ENCODE measurements around the gene NMNAT3.

NMNAT3 gene

DNA sequence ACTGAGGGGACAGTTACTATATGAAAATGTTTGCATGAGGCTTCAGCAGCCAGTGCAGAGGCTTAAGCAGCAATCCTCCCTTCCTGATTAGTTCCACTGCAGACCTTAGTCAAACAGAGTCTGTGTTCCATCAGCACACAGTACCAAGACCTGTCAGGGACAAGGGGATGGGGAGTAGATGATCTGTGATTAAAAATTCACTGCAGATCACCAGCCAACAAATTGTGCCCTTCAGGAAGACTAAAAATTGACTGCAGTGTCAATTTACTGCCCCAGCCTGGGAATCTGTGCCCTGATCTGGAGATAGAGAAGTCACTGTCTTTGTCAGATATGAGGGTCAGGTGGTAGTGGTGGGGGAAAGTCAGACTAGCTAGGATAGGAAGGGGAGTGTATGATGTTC, 13.8 kb upstream of the NMNAT3 start:
- H3K4me1 ChIP-seq (ENCODE audit: insufficient read depth, low read length, poor library complexity, severe bottlenecking), result no peaks in the 10 kb centered on the region
- no peaks in the 10 kb centered on the region for H3K9me3 ChIP-seq (ENCODE audit: insufficient read depth, low read depth, low read length)
- no peaks in the 10 kb centered on the region for H3K27me3 ChIP-seq (ENCODE audit: insufficient read depth, low read length, poor library complexity, severe bottlenecking)
- no peaks in the 10 kb centered on the region for H3K9me2 ChIP-seq (replicated peaks; ENCODE audit: low read depth, low read length)
- H3F3A ChIP-seq (ENCODE audit: low read depth), result no peaks in the 10 kb centered on the region
- no peaks in the 10 kb centered on the region for H3K79me2 ChIP-seq (ENCODE audit: insufficient read depth, low read length)
- no peak overlapping the region for H3K9ac ChIP-seq (ENCODE audit: low read depth, low read length, poor library complexity, severe bottlenecking)
- TF ChIP-seq, protein P1, sequence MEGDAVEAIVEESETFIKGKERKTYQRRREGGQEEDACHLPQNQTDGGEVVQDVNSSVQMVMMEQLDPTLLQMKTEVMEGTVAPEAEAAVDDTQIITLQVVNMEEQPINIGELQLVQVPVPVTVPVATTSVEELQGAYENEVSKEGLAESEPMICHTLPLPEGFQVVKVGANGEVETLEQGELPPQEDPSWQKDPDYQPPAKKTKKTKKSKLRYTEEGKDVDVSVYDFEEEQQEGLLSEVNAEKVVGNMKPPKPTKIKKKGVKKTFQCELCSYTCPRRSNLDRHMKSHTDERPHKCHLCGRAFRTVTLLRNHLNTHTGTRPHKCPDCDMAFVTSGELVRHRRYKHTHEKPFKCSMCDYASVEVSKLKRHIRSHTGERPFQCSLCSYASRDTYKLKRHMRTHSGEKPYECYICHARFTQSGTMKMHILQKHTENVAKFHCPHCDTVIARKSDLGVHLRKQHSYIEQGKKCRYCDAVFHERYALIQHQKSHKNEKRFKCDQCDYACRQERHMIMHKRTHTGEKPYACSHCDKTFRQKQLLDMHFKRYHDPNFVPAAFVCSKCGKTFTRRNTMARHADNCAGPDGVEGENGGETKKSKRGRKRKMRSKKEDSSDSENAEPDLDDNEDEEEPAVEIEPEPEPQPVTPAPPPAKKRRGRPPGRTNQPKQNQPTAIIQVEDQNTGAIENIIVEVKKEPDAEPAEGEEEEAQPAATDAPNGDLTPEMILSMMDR (conservative IDR thresholded peaks at IDR 0.05; ENCODE audit: low read length), result no peak
- no peak for TF ChIP-seq EZH2phosphoT487 (IDR thresholded peaks at IDR 0.05; ENCODE audit: borderline replicate concordance)
- H3K4me3 ChIP-seq (ENCODE audit: low read length, poor library complexity, severe bottlenecking), result no peak overlapping the region
- H3K4me2 ChIP-seq (ENCODE audit: low read depth, low read length, poor library complexity, severe bottlenecking), result no peak overlapping the region
- no peaks in the 10 kb centered on the region for H4K20me1 ChIP-seq (ENCODE audit: insufficient read depth, low read length, poor library complexity, severe bottlenecking)
- H3K36me3 ChIP-seq (ENCODE audit: insufficient read depth, low read length), result no peaks in the 10 kb centered on the region
- H2AFZ ChIP-seq (ENCODE audit: low read length), result no peak overlapping the region

- Histone ChIP-seq H3F3A (ENCODE audit: low read depth) (no peaks in the 10 kb centered on the region), H3K4me2 (ENCODE audit: low read depth, low read length, poor library complexity, severe bottlenecking) (no peak overlapping the region), H3K9ac (ENCODE audit: low read depth, low read length, poor library complexity, severe bottlenecking) (no peak overlapping the region), H3K27me3 (ENCODE audit: insufficient read depth, low read length, poor library complexity, severe bottlenecking) (no peaks in the 10 kb centered on the region), H4K20me1 (ENCODE audit: insufficient read depth, low read length, poor library complexity, severe bottlenecking) (no peaks in the 10 kb centered on the region), H2AFZ (ENCODE audit: low read length) (no peak overlapping the region), H3K4me3 (ENCODE audit: low read length, poor library complexity, severe bottlenecking) (no peak overlapping the region), H3K4me1 (ENCODE audit: insufficient read depth, low read length, poor library complexity, severe bottlenecking) (no peaks in the 10 kb centered on the region), H3K9me3 (ENCODE audit: insufficient read depth, low read depth, low read length) (no peaks in the 10 kb centered on the region), H3K36me3 (ENCODE audit: insufficient read depth, low read length) (no peaks in the 10 kb centered on the region), H3K79me2 (ENCODE audit: insufficient read depth, low read length) (no peaks in the 10 kb centered on the region), H3K9me2 (replicated peaks; ENCODE audit: low read depth, low read length) (no peaks in the 10 kb centered on the region)
- no peak for TF ChIP-seq EZH2phosphoT487 (IDR thresholded peaks at IDR 0.05; ENCODE audit: borderline replicate concordance)
- TF ChIP-seq, protein P1 (conservative IDR thresholded peaks at IDR 0.05; ENCODE audit: low read length), result no peak
Measured at GRCh38 chr3:139689708-139690228, 12.0 kb upstream of the NMNAT3 start.

GRCh38 chr3:139689122-139689521, 11.3 kb upstream of the NMNAT3 start:
- H3K9ac ChIP-seq (ENCODE audit: low read depth, low read length, poor library complexity, severe bottlenecking), result no peak overlapping the region
- H2AFZ ChIP-seq (ENCODE audit: low read length), result no peak overlapping the region
- H3K4me3 ChIP-seq (ENCODE audit: low read length, poor library complexity, severe bottlenecking), result no peak overlapping the region

More at GRCh38 chr3:139689122-139689521, 11.3 kb upstream of the NMNAT3 start:
- H3K4me1 ChIP-seq (ENCODE audit: insufficient read depth, low read length, poor library complexity, severe bottlenecking), result no peaks in the 10 kb centered on the region
- H3K9me3 ChIP-seq (ENCODE audit: insufficient read depth, low read depth, low read length), result no peaks in the 10 kb centered on the region
- H3K27me3 ChIP-seq (ENCODE audit: insufficient read depth, low read length, poor library complexity, severe bottlenecking), result no peaks in the 10 kb centered on the region
- H3K9me2 ChIP-seq (replicated peaks; ENCODE audit: low read depth, low read length), result no peaks in the 10 kb centered on the region
- TF ChIP-seq, protein P1 (conservative IDR thresholded peaks at IDR 0.05; ENCODE audit: low read length), result no peak
- no peak for TF ChIP-seq EZH2phosphoT487 (IDR thresholded peaks at IDR 0.05; ENCODE audit: borderline replicate concordance)
- H3F3A ChIP-seq (ENCODE audit: low read depth), result no peaks in the 10 kb centered on the region
- H3K4me2 ChIP-seq (ENCODE audit: low read depth, low read length, poor library complexity, severe bottlenecking), result no peak overlapping the region
- no peaks in the 10 kb centered on the region for H3K79me2 ChIP-seq (ENCODE audit: insufficient read depth, low read length)
- no peaks in the 10 kb centered on the region for H3K36me3 ChIP-seq (ENCODE audit: insufficient read depth, low read length)
- no peaks in the 10 kb centered on the region for H4K20me1 ChIP-seq (ENCODE audit: insufficient read depth, low read length, poor library complexity, severe bottlenecking)

All from Loucy (cell line).